COLO668 (cell line): Measurements from ENCODE around the gene TNRC6A.
A peak's percentile ranks its signal among the peaks of the same experiment; 100 is the strongest.
"Not testable (repeated sequence)": the region's sequence is repeated elsewhere in the genome, so short reads cannot be mapped to it uniquely, and the experiment has no call there.

Experiments used
- DNase-seq: peaks from one replicate; lab custom pipeline; 2025; ENCODE audit not compliant: unreplicated experiment; lab: John Stamatoyannopoulos, UW

The TNRC6A gene

GRCh38 chr16:24729243-24729950 lies at the start of gene TNRC6A:
TSS of gene TNRC6A (plus strand) at chr16:24729651. CDS start at chr16:24729842, 191 bp downstream.
- DNase-seq = peak; percentile 89

GRCh38 chr16:24681793-24682192 lies 47.7 kb upstream of the TNRC6A start:
- DNase-seq = no peak

- no peak for DNase-seq
These were observed 46.2 kb upstream of the TNRC6A start for GRCh38 chr16:24683250-24683649.

- no peak for DNase-seq
These were observed 45.5 kb upstream of the TNRC6A start for GRCh38 chr16:24683847-24684493.

DNA sequence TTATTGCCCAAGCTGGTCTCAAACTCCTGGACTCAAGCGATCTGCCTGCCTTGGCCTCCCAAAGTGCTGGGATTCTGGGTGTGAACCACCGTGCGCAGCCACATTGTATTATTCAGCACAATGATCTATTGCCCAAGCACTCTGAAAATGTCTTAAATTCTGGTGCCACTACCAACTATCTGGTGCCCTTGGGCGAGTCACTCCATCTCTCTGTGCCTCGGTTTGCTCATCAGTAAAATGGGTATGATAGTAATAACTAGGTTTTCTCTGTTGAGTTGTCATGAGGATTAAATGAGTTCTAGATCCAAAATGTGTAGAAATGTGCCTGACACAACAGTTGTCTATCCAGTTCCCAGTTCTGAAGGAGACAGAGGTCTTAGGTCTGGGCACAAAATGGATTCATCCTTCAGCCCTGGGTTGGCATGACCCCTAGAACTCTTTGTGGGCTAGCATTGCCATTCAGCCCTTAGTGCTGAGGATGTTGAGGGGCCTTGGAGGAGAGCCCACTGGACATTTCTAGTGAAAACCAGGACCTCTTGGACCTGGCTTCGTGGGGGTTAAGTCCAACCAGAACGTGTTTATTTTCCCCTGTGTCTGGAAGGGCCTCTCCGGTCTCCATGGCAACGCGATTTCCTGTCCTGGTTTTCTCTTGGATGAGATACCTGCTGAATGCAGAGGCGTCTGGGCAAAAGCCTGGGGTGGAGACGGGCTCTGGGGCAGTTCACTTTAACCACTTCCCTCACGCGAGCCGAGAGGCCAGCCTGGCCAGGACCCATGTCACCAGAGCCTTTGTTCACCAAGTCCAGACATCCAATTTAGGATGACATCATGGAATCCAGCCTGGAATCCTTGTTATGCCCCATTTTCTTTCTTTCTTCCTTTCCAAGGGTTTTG lies 43.7 kb upstream of the TNRC6A start:
- peak; percentile 11 for DNase-seq

DNA sequence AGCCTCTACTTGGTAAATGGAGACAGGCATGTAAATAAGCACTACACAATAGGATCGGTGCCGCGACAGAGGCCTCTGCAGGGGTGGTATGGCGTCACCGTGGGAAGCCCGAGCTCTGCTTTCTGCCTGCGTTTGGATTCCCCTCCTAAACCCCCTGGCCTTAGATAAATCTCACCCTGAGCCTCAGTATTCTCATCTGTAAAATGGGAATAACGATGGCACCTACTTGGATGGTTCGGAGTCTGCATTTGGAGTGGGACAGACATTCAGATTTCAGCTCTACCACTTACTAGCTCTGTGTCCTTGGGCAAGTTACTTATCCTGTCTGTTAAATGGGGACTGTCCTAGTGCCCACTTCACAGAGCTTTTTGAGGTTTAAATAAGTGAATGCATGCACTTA lies 42.8 kb upstream of the TNRC6A start:
- no peak for DNase-seq

DNA sequence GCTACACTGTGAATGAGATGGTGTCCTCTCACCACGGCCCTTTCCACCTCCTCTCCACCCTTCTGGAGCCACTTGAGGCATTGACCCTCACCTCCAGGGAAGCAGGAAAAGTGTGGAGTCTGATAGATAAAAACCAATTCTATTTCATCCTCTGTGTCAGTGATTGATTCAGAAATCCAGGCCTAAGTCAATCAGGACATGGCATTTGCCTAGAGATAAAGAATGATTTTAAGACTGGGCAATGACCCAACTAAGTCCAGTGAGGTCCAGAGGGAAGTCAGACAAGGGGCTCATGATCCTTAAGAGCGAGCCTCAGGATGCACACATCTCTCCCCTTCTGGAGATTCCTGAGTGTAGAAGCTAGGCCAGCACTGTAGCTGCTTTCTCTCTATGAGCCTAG lies 41.1 kb upstream of the TNRC6A start:
- no peak for DNase-seq

GRCh38 chr16:24689128-24689527 lies 40.3 kb upstream of the TNRC6A start:
- peak; percentile 2 for DNase-seq

DNA sequence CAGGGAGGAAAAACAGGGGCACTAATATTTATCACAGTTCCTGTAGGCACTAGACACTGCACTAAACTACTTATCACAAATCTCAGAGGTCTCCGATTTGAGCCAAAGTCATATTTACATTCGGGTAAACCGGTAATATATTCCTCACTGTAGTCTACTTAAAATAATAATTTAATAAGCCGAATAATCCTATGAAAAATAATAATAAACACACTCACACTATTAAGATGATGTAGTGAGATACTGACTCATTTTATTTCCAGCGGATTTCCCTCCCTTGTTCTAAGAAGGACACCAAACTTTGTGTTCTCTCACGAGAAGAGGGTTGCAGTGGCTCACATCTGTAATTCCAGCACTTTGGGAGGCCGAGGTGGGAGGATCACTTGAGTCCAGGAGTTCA lies 36.6 kb upstream of the TNRC6A start:
- DNase-seq = no peak

DNA sequence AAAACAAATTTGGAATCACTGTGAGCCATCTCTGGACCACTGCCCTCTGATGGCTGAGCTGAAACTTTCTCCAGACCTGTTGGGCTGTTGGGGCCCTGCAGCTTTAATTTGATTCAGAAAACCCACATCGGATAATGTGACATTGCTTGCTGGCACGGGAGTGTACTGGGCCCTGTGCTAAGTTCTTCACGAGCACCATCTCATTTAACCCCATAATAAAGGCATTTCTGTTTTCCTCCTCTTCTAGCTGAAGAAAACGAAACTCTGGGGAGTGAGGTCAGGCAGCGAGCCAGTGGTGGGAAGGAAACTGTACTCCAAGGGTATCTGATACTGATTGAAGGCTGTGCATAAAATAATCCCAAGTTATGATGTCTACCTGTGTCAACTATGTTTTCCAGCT lies 34.5 kb upstream of the TNRC6A start:
- DNase-seq = no peak

DNA sequence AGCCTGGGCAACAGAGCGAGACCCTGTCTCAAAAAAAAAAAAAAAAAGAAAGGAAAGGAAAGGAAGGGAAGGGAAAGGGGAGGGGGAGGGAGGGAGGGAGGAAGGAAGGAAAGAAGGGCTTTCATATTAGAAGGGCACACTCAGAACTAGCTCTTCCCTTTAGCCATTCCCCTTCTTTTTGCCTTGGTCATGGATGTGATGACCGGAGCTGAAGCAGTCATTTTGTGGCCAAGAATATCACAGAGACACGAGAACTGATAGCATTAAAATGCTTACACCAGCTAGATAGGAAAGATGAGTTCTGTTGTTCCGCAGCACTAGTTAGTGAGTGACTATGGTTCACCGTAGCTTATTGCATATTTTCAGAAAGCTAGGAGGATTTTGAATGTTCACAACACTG lies 32.8 kb upstream of the TNRC6A start:
- no peak for DNase-seq

- DNase-seq = no peak
These were observed 31.1 kb upstream of the TNRC6A start for GRCh38 chr16:24698308-24698707.

GRCh38 chr16:24699151-24699723 lies 30.2 kb upstream of the TNRC6A start:
- no peak for DNase-seq

DNA sequence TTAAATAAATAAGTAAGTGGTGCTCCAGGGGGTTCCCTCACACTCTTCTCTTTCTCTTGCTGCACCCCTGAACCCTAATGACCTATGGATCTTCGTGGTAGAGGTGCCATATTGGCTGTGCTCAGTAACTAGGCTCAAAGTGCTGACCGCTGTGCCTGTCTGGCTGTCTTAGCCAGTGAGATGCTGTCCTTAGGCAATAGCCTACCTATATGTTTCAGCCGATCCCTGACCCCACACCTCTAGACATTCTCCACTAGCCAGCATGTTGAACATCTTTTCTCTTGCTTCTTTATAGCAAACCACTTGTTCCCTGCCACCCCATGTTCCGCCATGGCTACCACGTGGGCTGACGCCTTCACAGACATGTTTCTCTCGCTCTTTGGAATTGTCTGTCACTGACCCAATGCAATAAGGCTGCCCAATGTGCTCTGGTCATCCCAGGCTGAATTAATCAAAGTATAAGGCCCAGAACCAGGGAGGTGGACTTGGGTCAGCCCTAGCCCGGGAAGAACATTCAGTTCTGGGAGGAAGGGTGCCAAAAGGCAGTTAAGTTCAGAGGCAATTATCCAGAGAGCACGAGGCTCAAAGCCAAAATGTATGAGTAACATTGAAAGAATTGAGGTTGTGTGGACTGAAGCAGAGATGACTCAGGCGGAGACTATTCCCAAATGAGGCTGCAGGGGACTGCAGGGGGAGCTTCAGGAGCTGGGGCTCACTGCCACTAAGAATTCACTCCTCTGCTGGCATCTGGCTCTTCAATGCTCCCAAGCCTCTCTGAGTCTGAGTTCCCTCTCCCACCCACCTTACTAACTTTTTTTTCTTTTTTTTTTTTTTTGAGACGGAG lies 28.7 kb upstream of the TNRC6A start:
- DNase-seq = no peak

DNA sequence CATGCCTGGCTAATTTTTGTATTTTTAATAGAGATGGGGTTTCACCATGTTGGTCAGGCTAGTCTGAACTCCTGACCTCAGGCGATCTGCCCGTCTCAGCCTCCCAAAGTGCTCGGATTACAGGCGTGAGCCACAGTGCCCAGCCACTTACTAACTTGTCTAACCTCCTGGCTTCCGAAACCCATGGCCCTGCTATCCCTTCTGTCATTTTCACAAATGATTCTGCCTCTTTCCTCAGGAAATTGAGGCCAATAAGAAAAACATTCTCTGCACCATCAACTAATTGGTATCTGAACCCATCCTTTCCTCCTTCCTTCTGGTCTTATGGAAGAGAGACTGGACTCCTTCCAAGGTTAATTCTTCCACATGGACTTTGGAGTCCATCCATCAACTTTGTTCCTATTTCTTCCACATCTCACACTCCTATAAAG lies 27.9 kb upstream of the TNRC6A start:
- no peak for DNase-seq

DNA sequence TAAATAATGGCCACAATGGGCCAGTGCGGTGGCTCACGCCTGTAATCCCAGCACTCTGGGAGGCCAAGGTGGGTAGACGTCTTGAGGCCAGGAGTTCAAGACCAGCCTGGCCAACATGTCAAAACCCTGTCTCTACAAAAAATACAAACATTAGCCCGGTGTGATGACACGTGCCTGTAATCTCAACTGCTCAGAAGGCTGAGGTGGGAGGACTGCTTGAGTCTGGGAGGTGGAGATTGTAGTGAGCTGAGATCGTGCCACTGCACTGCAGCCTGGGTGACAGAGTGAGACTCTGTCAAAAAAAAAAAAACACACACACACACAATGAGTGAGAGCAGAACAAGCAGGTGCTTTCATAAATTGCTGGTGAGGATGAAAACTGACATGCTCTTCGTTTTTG lies 21.7 kb upstream of the TNRC6A start:
- DNase-seq = not testable (repeated sequence)

- no peak for DNase-seq
These were observed 16.1 kb upstream of the TNRC6A start for GRCh38 chr16:24713379-24713778.

- no peak for DNase-seq
These were observed 12.0 kb upstream of the TNRC6A start for GRCh38 chr16:24717411-24717810.

- no peak for DNase-seq
These were observed 10.4 kb upstream of the TNRC6A start for GRCh38 chr16:24718967-24719521.

DNA sequence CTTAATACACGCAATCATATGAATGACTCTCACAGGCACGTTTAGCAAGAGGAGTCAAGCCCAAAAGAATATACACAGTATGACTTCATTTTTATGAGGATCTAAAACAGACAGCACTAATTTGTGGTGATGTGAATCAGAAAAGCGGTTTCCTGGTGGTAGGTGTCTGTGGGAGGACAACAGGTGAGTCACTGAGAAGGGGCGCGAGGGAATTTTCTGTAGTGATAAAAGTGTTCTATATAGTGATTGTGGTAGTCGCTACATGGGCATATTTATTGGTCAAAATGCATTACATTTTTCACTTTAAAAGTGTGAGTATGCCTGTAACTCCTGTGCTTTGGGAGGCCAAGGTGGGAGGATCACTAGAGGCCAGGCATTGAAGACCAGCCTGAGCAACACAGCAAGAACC lies 7.6 kb upstream of the TNRC6A start:
- DNase-seq = no peak
